H9 (cell line): ENCODE measurements around the gene EFCC1. TPM values are rescaled to one million over a fixed set of nuclear protein-coding genes. Genes with fewer than 3 reads are reported as not detected.

Source experiments
- DNase-seq: peaks from one replicate; pipeline ENCODE4 v3.0.0-alpha.2; 2017
- H2AFZ ChIP-seq: one replicate; pipeline ENCODE4 v1.6.1; 2013; ENCODE audit warnings: mild to moderate bottlenecking, low read length, control low read depth, moderate library complexity
- H2AK5ac ChIP-seq: 2 replicates; pipeline ENCODE4 v1.6.1; 2013; ENCODE audit warnings: low read length, control low read depth, mixed read lengths; ENCODE audit not compliant: insufficient read length
- H2BK120ac ChIP-seq: one replicate; pipeline ENCODE4 v1.6.1; 2013; ENCODE audit warnings: low read depth, mild to moderate bottlenecking, low read length, control low read depth, inconsistent platforms; ENCODE audit not compliant: poor library complexity, severe bottlenecking
- H2BK12ac ChIP-seq: 2 replicates; pipeline ENCODE4 v1.6.1; 2013; ENCODE audit warnings: low read length, control low read depth, mixed read lengths, low read depth; ENCODE audit not compliant: insufficient read length
- H2BK15ac ChIP-seq: 2 replicates; pipeline ENCODE4 v1.6.1; 2013; ENCODE audit warnings: low read depth, low read length, control low read depth
- H2BK20ac ChIP-seq: one replicate; pipeline ENCODE4 v1.6.1; 2013; ENCODE audit warnings: low read depth, mild to moderate bottlenecking, low read length, control low read depth, inconsistent platforms; ENCODE audit not compliant: poor library complexity, severe bottlenecking
- H2BK5ac ChIP-seq: 2 replicates; pipeline ENCODE4 v1.6.1; 2013; ENCODE audit warnings: low read length, control low read depth, mixed read lengths; ENCODE audit not compliant: insufficient read length
- H3K14ac ChIP-seq: 2 replicates; pipeline ENCODE4 v1.6.1; 2013; ENCODE audit warnings: low read length, control low read depth; ENCODE audit not compliant: insufficient read depth
- H3K18ac ChIP-seq: 2 replicates; pipeline ENCODE4 v1.6.1; 2013; ENCODE audit warnings: low read depth, mild to moderate bottlenecking, mixed read lengths, low read length, control low read depth; ENCODE audit not compliant: insufficient read length
- H3K23ac ChIP-seq: 2 replicates; pipeline ENCODE4 v1.6.1; 2013; ENCODE audit warnings: low read length, control low read depth, mixed read lengths, low read depth; ENCODE audit not compliant: insufficient read length
- H3K23me2 ChIP-seq: 2 replicates; pipeline ENCODE4 v1.6.1; 2013; ENCODE audit warnings: low read depth, mild to moderate bottlenecking, mixed read lengths, low read length, control low read depth; ENCODE audit not compliant: insufficient read length, poor library complexity, severe bottlenecking
- H3K27ac ChIP-seq: 2 replicates; pipeline ENCODE4 v1.5.1; 2013; ENCODE audit warnings: low read length, control low read depth, mixed read lengths, low read depth; ENCODE audit not compliant: insufficient read length
- H3K27me3 ChIP-seq: 2 replicates; pipeline ENCODE4 v1.6.1; 2013; ENCODE audit warnings: low read length, control low read depth, inconsistent platforms; ENCODE audit not compliant: insufficient read depth
- H3K4ac ChIP-seq: 2 replicates; pipeline ENCODE4 v1.6.1; 2013; ENCODE audit warnings: low read depth, mild to moderate bottlenecking, control low read depth, inconsistent platforms, low read length, moderate library complexity
- H3K4me1 ChIP-seq: 2 replicates; pipeline ENCODE4 v1.6.1; 2013; ENCODE audit warnings: low read length, control low read depth, inconsistent platforms; ENCODE audit not compliant: insufficient read depth
- H3K4me2 ChIP-seq: 2 replicates; pipeline ENCODE4 v1.6.1; 2013; ENCODE audit warnings: low read length, control low read depth, mixed read lengths; ENCODE audit not compliant: insufficient read length, insufficient read depth
- H3K56ac ChIP-seq: 2 replicates; pipeline ENCODE4 v1.6.1; 2013; ENCODE audit warnings: low read depth, mild to moderate bottlenecking, mixed read lengths, low read length, control low read depth; ENCODE audit not compliant: insufficient read length
- H3K79me1 ChIP-seq: 2 replicates; pipeline ENCODE4 v1.6.1; 2013; ENCODE audit warnings: low read depth, mild to moderate bottlenecking, moderate library complexity, low read length, control low read depth, inconsistent platforms; ENCODE audit not compliant: insufficient read depth, poor library complexity, severe bottlenecking
- H3K79me2 ChIP-seq: 2 replicates; pipeline ENCODE4 v1.6.1; 2013; ENCODE audit warnings: low read length, control low read depth, inconsistent platforms; ENCODE audit not compliant: insufficient read depth
- H3K9ac ChIP-seq: 2 replicates; pipeline ENCODE4 v1.6.1; 2013; ENCODE audit warnings: low read length, control low read depth, mixed read lengths; ENCODE audit not compliant: insufficient read length; ENCODE audit errors: extremely low read depth
- H3K9me3 ChIP-seq: one replicate; pipeline ENCODE4 v1.6.1; 2013; ENCODE audit warnings: low read depth, low read length, inconsistent platforms; ENCODE audit not compliant: control insufficient read depth
- H3T11ph ChIP-seq: one replicate; pipeline ENCODE4 v1.6.1; 2013; ENCODE audit warnings: mild to moderate bottlenecking, low read length, control low read depth, inconsistent platforms
- H4K20me1 ChIP-seq: one replicate; pipeline ENCODE4 v1.6.1; 2013; ENCODE audit not compliant: control insufficient read depth, insufficient read length, insufficient read depth
- H4K5ac ChIP-seq: 2 replicates; pipeline ENCODE4 v1.6.1; 2013; ENCODE audit warnings: low read depth, mild to moderate bottlenecking, mixed read lengths, low read length, control low read depth; ENCODE audit not compliant: insufficient read length
- H4K8ac ChIP-seq: replicated peaks from 2 replicates; pipeline ENCODE4 v1.6.1; 2013; ENCODE audit warnings: low read length, control low read depth, mixed read lengths, low read depth; ENCODE audit not compliant: insufficient read length
- H4K91ac ChIP-seq: 2 replicates; pipeline ENCODE4 v1.6.1; 2013; ENCODE audit warnings: low read depth, mild to moderate bottlenecking, moderate library complexity, mixed read lengths, low read length, control low read depth; ENCODE audit not compliant: insufficient read length
- H3K27ac Mint-ChIP-seq, 3 experiments: 2 replicates in 2 of 3; 3 replicates in 1 of 3; pipeline ENCODE4 v1.8.0; 2020 to 2021; ENCODE audit warnings: mixed read lengths in 3 of 3, mild to moderate bottlenecking in 1 of 3, moderate library complexity in 1 of 3
- H3K27me3 Mint-ChIP-seq: 2 replicates; pipeline ENCODE4 v1.8.0; 2021; ENCODE audit warnings: low read depth, mild to moderate bottlenecking, moderate library complexity, mixed read lengths
- H3K36me3 Mint-ChIP-seq, 3 experiments: 2 replicates in 2 of 3; 3 replicates in 1 of 3; pipeline ENCODE4 v1.8.0; 2020 to 2021; ENCODE audit warnings: low read depth in 3 of 3, mixed read lengths in 3 of 3; ENCODE audit not compliant: insufficient read depth in 1 of 3
- H3K4me1 Mint-ChIP-seq, 2 experiments: 2 replicates each; pipeline ENCODE4 v1.8.0; 2020; ENCODE audit warnings: mixed read lengths in 2 of 2
- H3K4me3 Mint-ChIP-seq, 2 experiments: 2 replicates in 1 of 2; 3 replicates in 1 of 2; pipeline ENCODE4 v1.8.0; 2020 to 2021; ENCODE audit warnings: mild to moderate bottlenecking in 2 of 2, mixed read lengths in 2 of 2, moderate library complexity in 1 of 2
- H3K9me3 Mint-ChIP-seq, 2 experiments: 2 replicates in 1 of 2; 3 replicates in 1 of 2; pipeline ENCODE4 v1.8.0; 2020; ENCODE audit warnings: mild to moderate bottlenecking in 2 of 2, mixed read lengths in 2 of 2, moderate library complexity in 1 of 2
- CTCF ChIP-seq: fragments of 200-600 bp; sonication (generic); conservative IDR thresholded peaks from 3 replicates; pipeline ENCODE4 v1.8.0; 2021; ENCODE audit warnings: antibody characterized with exemption, mild to moderate bottlenecking
- WGBS: extraction: QIAGEN DNeasy Blood & Tissue Kit; methylation state at CpG from one replicate; pipeline ENCODE4 v1.1.7; 2013; ENCODE audit warnings: missing lambda C conversion rate, low lambda C conversion rate, mixed read lengths; ENCODE audit not compliant: insufficient read length; ENCODE audit errors: extremely low coverage; 5-methylcytosine and 5-hydroxymethylcytosine counted together
- total RNA-seq: library from RNA; stranded (reverse); gene quantifications from 2 replicates; pipeline ENCODE4 v1.2.1, GENCODE V29; 2021

Gene EFCC1
- total RNA-seq, 1 experiment from 2014 or later, result 0.09 TPM

GRCh38 chr3:129025108-129025507 lies 24.0 kb downstream of the EFCC1 start:
- DNase-seq, result no peak
- peaks cover 63% of the 10 kb centered on the region for H3K27me3 Mint-ChIP-seq
- Histone ChIP-seq H3K79me2 (no peaks in the 10 kb centered on the region), H3K4me1 (no peaks in the 10 kb centered on the region), H3K18ac (no peak overlapping the region), H2BK20ac (no peak overlapping the region), H3K9ac (no peak overlapping the region), H3K9me3 (no peaks in the 10 kb centered on the region), H2BK12ac (no peak overlapping the region), H3K27me3 (peaks cover 3% of the 10 kb centered on the region; the same call in 1 of the 2 replicates), H4K91ac (no peak overlapping the region), H2AK5ac (no peak overlapping the region), H4K8ac (no peak overlapping the region), H2BK15ac (no peak overlapping the region), H3K79me1 (no peaks in the 10 kb centered on the region), H3K23me2 (no peaks in the 10 kb centered on the region), H2BK120ac (no peak overlapping the region), H3K4me2 (no peak overlapping the region), H4K5ac (no peak overlapping the region), H3K23ac (no peak overlapping the region), H3K4ac (no peak overlapping the region), H2AFZ (no peak overlapping the region), H3K27ac (no peak overlapping the region), H3T11ph (no peak overlapping the region), H3K56ac (no peak overlapping the region), H2BK5ac (no peak overlapping the region), H4K20me1 (no peaks in the 10 kb centered on the region), H3K14ac (no peak overlapping the region)
- WGBS, result no CpG with 5 or more reads among the region's 15 CpGs
- TF ChIP-seq CTCF, result no peak
- H3K27ac Mint-ChIP-seq, result no peak overlapping the region
- H3K4me3 Mint-ChIP-seq, result no peak overlapping the region; a peak in 1 of 5 replicates
- peaks cover 0 to 3% (median 0%) of the 10 kb centered on the region in 3 experiments; a peak in 1 of 7 replicates for H3K36me3 Mint-ChIP-seq
- H3K9me3 Mint-ChIP-seq, result peaks cover 0 to 3% of the 10 kb centered on the region in 2 experiments; a peak in 2 of 5 replicates
- peaks cover 2 to 5% of the 10 kb centered on the region in 2 experiments; a peak in 3 of 4 replicates for H3K4me1 Mint-ChIP-seq
